MM.1S (cell line): ENCODE results near the gene PRSS27.
"Not testable (repeated sequence)": the region's sequence is repeated elsewhere in the genome, so short reads cannot be mapped to it uniquely, and the experiment has no call there.

Experiments
- DNase-seq: peaks from one replicate; pipeline ENCODE4 v3.0.0-alpha.2; 2015
- H2AFZ ChIP-seq: fragments of 300-600 bp; sonication (generic); 2 replicates; pipeline ENCODE4 v1.6.0; 2016; ENCODE audit warnings: antibody characterized with exemption, low read length
- H3F3A ChIP-seq: fragments of 300-600 bp; sonication (generic); 2 replicates; pipeline ENCODE4 v1.6.1; 2016; ENCODE audit warnings: mild to moderate bottlenecking, antibody characterized with exemption, low read length, moderate library complexity, mixed read lengths; ENCODE audit not compliant: insufficient read depth
- H3K27ac ChIP-seq: fragments of 300-600 bp; sonication (generic); 2 replicates; pipeline ENCODE4 v1.5.1; 2016; ENCODE audit warnings: mild to moderate bottlenecking, low read length
- H3K27me3 ChIP-seq: fragments of 300-600 bp; sonication (generic); replicated peaks from 2 replicates; pipeline ENCODE4 v1.6.0; 2016; ENCODE audit warnings: low read length; ENCODE audit not compliant: insufficient read depth
- H3K36me3 ChIP-seq: fragments of 300-600 bp; sonication (generic); replicated peaks from 2 replicates; pipeline ENCODE4 v1.6.1; 2016; ENCODE audit warnings: mild to moderate bottlenecking, low read length, mixed read lengths; ENCODE audit not compliant: insufficient read depth
- H3K4me1 ChIP-seq: fragments of 300-600 bp; sonication (generic); 2 replicates; pipeline ENCODE4 v1.6.1; 2016; ENCODE audit warnings: low read length, mixed read lengths
- H3K4me2 ChIP-seq: fragments of 300-600 bp; sonication (generic); 2 replicates; pipeline ENCODE4 v1.6.0; 2016; ENCODE audit warnings: low read depth, low read length
- H3K4me3 ChIP-seq: fragments of 300-600 bp; sonication (generic); 2 replicates; pipeline ENCODE4 v1.5.1; 2016; ENCODE audit warnings: low read length, mixed read lengths
- H3K79me2 ChIP-seq: fragments of 300-600 bp; sonication (generic); 2 replicates; pipeline ENCODE4 v1.6.1; 2016; ENCODE audit warnings: mixed run types, low read length, mixed read lengths
- H3K9ac ChIP-seq: fragments of 300-600 bp; sonication (generic); 2 replicates; pipeline ENCODE4 v1.6.1; 2016; ENCODE audit warnings: low read length, mixed read lengths
- H3K9me2 ChIP-seq: fragments of 300-600 bp; sonication (generic); replicated peaks from 2 replicates; pipeline ENCODE4 v1.6.1; 2016; ENCODE audit warnings: mild to moderate bottlenecking, low read length, mixed read lengths; ENCODE audit not compliant: insufficient read depth
- H3K9me3 ChIP-seq: fragments of 300-600 bp; sonication (generic); replicated peaks from 2 replicates; pipeline ENCODE4 v1.6.1; 2016; ENCODE audit warnings: mild to moderate bottlenecking, low read length, mixed read lengths; ENCODE audit not compliant: insufficient read depth
- H4K20me1 ChIP-seq: fragments of 300-600 bp; sonication (generic); 2 replicates; pipeline ENCODE4 v1.6.1; 2016; ENCODE audit warnings: mild to moderate bottlenecking, low read length, moderate library complexity, mixed read lengths; ENCODE audit not compliant: insufficient read depth
- CTCF ChIP-seq: fragments of 300-600 bp; sonication (generic); IDR thresholded peaks from 2 replicates; pipeline ENCODE4 v1.5.1; 2016; ENCODE audit warnings: antibody characterized with exemption, low read length, mixed read lengths
- EZH2 ChIP-seq: fragments of 300-600 bp; sonication (generic); optimal IDR thresholded peaks from 2 replicates; pipeline ENCODE3; 2017; ENCODE audit warnings: low read depth, mild to moderate bottlenecking, antibody characterized with exemption, low read length, mixed read lengths
- EZH2phosphoT487 ChIP-seq: fragments of 300-600 bp; sonication (generic); IDR thresholded peaks from 2 replicates; pipeline ENCODE4 v1.6.1; 2018; ENCODE audit warnings: antibody characterized with exemption, low read length

The PRSS27 gene

DNA sequence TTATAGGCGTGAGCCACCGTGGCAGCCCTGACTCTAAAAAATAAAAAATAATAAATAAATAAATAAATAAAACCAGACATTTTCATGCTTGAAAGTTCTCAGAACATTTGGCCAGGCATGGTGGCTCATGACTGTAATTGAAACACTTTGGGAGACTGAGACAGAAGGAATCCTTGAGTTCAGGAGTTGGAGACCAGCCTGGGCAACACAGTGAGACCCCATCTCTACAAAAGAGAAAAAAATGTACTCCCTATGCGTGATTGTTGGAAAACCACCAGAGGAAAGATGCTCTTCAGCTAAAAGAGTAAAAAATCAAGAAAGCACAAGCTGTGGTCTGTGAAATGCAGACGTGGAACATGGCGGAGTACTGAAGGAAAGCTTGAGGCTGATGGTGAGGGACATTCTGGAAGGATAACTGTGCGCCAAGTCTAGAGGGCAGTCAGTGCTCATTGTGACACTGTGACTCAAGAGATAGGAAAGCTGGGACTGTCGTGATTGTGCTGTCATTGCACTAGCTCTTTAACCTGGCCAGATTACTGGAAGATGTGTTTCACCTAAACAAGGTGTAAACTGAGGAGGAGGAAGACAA is 4.2 kb upstream of the PRSS27 start:
- H3K36me3 ChIP-seq: no peaks in the 10 kb centered on the region
- DNase-seq: no peak
- H3K4me2 ChIP-seq: no peak overlapping the region
- H3K27me3 ChIP-seq: peaks cover 17% of the 10 kb centered on the region
- H3K79me2 ChIP-seq: no peaks in the 10 kb centered on the region
- H3K9me2 ChIP-seq: no peaks in the 10 kb centered on the region
- TF ChIP-seq EZH2phosphoT487 (no peak), CTCF (no peak), EZH2 (no peak)
- H2AFZ ChIP-seq: no peak overlapping the region
- no peak overlapping the region for H3K9ac ChIP-seq
- no peaks in the 10 kb centered on the region for H3K4me1 ChIP-seq
- H3K27ac ChIP-seq: no peak overlapping the region
- no peaks in the 10 kb centered on the region for H3F3A ChIP-seq
- no peak overlapping the region for H3K4me3 ChIP-seq
- H3K9me3 ChIP-seq: no peaks in the 10 kb centered on the region
- no peaks in the 10 kb centered on the region for H4K20me1 ChIP-seq

GRCh38 chr16:2721634-2722173 is 1.7 kb upstream of the PRSS27 start:
- not testable (repeated sequence) for H3K27ac ChIP-seq, H3K9me3 ChIP-seq, H3K9me2 ChIP-seq, H3K4me1 ChIP-seq, H3K36me3 ChIP-seq, H3F3A ChIP-seq, H3K9ac ChIP-seq, H3K79me2 ChIP-seq, H4K20me1 ChIP-seq
- Histone ChIP-seq H2AFZ (peak overlapping the region; percentile 76), H3K4me3 (peak overlapping the region; percentile 59), H3K4me2 (peak overlapping the region; percentile 89), H3K27me3 (peaks cover 21% of the 10 kb centered on the region)
- peak; percentile 10 for DNase-seq

- Histone ChIP-seq H2AFZ (peak overlapping the region; percentile 88), H3K79me2 (no peaks in the 10 kb centered on the region), H3K4me1 (no peaks in the 10 kb centered on the region)
Measured at GRCh38 chr16:2720719-2721633, 952 bp upstream of the PRSS27 start.

More at GRCh38 chr16:2720719-2721633, 952 bp upstream of the PRSS27 start:
- peak overlapping the region; percentile 62 for H3K4me3 ChIP-seq
- H3K9me3 ChIP-seq: no peaks in the 10 kb centered on the region
- peak; percentile 91 for DNase-seq
- H3F3A ChIP-seq: no peaks in the 10 kb centered on the region
- H4K20me1 ChIP-seq: no peaks in the 10 kb centered on the region
- H3K27ac ChIP-seq: no peak overlapping the region
- no peak for TF ChIP-seq EZH2phosphoT487
- TF ChIP-seq CTCF: peak; percentile 32
- peaks cover 28% of the 10 kb centered on the region for H3K27me3 ChIP-seq
- H3K9me2 ChIP-seq: no peaks in the 10 kb centered on the region
- H3K4me2 ChIP-seq: peak overlapping the region; percentile 89
- peak overlapping the region; percentile 67 for H3K9ac ChIP-seq
- no peaks in the 10 kb centered on the region for H3K36me3 ChIP-seq
